HG03103 (cell line): ENCODE measurements around the gene C14orf93.

Source experiments
- ATAC-seq: cut with Tn5 transposase; IDR thresholded peaks from one replicate; pipeline ENCODE4 v1.9.1; 2021; ENCODE audit warnings: low read depth; ENCODE audit not compliant: unreplicated experiment

C14orf93 gene

GRCh38 chr14:23009939-23010726, at the start of gene C14orf93:
TSS of gene C14orf93 (minus strand) at chr14:23010143. CDS start at chr14:22999023, 11,120 bp downstream.
- ATAC-seq: no peak

DNA sequence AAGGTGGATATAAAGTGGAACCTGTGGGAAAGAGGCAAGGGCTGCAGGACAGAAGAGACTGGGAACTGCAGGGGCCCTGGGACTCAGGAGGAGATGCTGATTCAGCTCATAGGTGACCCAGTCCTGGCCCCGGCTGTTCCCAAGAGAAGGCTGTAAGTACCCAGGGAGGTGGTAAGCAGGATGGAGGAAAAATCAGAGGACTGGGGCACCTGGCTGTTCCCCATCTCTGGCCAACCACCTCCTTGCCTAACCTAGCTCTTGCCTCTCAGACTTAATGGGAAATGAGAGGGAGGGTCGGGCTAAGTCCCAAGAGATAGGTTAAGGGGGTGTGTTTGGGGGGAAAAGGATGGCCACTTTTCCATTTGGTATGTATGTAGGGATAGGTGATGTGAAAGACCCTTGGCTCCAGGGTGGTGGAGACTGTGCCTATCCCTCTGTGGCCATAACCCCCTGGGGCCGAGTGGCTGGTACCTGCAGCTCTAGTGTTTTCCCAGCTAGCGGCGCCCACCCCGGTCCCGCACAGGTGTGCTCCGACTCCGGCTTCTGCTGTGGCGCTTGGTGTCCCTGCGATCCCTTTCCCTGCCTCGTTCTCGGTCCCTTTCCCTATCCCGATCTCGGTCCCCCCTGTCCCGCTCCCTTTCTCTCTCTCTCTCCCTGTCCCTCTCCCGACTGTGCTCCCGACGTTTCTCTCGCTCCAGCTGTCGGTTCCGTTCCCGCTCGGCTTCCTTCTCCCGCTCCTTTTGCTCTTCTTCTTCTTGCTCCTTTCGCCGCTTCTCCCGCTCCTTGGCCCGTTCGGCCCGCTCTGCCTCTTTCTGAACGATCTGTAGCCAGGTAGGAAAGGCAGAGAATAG, 48.9 kb upstream of the C14orf93 start:
- ATAC-seq: no peak

GRCh38 chr14:23057757-23058653, 48.1 kb upstream of the C14orf93 start:
- ATAC-seq: no peak

DNA sequence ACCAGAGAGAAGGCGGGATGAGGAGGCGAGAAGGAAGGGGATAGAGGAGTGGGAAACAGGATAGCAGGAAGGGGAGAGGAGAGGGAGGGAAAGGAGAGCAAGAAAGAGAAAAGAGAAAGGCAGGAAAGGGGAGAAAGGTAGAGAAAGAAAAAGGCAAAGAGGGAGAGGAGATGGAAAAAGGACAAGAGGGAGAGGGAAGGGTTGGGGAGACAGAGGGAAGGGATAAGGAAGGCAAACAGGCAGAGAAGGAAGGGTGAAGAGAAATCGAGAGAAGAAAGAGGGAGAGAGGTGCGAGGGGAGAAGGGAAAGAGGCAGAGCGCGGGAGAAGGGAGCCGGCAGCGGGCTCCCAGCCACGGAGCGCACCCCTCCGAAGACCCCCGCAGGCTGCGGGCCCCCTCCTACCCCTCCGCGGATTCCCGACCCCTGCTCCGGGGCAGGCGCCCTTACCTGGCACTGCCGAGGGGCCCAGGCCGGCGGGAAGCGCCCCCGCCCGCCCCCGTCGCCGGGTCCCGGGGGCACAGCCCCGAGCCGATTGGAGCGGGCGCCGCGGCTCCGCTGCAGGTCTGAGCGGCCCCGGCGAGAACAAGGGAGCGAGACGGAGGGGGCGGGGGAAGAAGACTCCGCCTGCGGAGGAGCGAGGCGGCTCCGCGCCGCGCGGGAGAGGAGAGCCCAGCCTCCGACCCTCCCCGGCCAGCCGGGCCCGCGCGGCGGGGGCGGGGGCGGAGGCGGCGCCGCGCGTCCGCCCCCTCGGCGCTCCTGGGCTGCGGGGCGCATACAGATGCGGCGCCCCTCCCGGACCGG, 47.2 kb upstream of the C14orf93 start, which contains the start of gene CDH24:
TSS of gene CDH24 (minus strand) at position 565 of the 801 bp plus-strand sequence. CDS start 1,787 bp downstream, outside the sequence.
- ATAC-seq: peak; percentile 48

- no peak for ATAC-seq
These were observed 46.4 kb upstream of the C14orf93 start for GRCh38 chr14:23056145-23056955.

GRCh38 chr14:23055621-23056144, 45.7 kb upstream of the C14orf93 start:
- no peak for ATAC-seq

DNA sequence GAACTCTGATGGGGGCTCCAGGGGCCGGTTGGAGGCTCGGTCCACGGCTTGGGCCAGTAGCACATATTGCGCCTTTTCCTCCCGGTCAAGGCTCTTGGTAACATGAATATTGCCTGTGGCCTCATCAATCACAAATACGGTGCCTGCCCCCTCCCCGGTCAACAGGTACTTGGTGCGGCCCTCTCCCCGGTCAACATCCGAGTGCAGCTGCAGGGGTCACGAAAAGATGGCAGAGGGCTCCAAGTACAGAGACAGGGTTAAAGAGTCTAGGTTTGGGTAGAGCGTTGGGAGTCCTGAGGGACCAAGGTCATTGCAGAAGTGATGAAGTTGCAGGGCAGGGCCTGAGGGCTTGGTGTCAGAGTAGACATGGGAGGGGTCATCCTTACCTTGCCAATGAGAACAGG, 45.2 kb upstream of the C14orf93 start:
- ATAC-seq: no peak

- no peak for ATAC-seq
These were observed 44.3 kb upstream of the C14orf93 start for GRCh38 chr14:23054000-23054811.

DNA sequence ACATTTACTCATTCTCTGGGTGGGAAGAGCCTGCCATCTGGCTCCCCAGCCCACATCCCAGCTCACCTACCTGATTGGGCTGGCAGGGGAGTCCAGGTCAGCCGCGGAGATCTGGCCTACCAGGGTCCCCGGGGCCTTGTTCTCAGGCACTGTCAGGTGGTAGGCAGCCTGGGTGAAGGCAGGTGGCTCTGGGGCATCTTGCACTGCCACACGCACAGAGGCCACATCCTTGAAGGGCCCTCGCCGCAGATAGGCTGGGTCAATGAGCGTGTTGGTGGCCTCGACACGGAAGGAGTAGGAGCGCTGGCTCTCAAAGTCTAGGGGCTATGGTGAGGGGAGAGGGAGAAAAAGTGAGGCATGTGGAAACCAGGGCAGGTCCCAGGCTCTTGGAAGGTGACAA, 43.5 kb upstream of the C14orf93 start:
- no peak for ATAC-seq

- ATAC-seq: no peak
These were observed 42.7 kb upstream of the C14orf93 start for GRCh38 chr14:23052671-23053070.

DNA sequence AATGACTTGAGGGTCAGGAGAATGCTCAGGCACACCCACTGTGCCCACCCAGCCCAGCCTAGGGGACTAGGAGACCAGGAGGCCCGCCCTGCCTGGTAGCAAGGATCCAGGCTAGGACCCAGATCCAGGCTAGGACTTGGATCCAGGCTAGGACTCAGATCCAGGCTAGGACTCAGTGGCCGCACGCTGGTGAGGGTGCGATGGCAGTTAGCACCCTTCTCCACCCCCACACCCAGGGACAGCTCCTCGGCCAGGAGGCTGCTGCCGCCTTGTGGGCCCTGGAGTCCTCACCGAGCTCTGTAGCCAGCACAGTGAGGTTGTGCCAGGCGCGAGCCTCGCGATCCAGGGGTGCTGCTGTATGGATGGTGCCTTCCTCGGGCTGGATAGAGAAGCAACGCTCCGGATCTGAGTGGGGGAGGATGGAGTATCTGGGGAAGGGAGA, 42.3 kb upstream of the C14orf93 start:
- ATAC-seq: no peak

GRCh38 chr14:23051141-23052057, 41.5 kb upstream of the C14orf93 start:
- no peak for ATAC-seq

DNA sequence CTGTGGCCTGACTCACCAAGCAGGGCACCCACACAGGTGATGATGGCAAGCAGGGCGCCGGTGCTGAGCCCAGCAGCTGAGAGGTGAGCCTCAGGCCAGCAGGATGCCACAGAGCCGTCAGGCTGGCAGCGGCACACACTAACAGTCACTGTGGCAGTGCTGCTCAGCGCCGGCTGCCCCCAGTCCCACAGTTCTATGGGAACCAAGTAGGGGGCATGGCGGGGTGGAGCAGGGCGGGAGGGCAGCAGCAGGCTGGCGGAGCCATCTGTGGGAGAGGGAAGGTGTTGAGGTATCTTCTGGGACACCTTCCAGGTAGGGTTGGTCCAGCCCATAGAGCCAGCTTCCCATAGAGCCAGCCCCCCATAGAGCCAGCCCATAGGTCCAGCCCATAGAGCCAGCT, 39.1 kb upstream of the C14orf93 start:
- no peak for ATAC-seq

GRCh38 chr14:23047751-23048693, 38.1 kb upstream of the C14orf93 start:
- ATAC-seq: no peak

GRCh38 chr14:23047034-23047634, 37.2 kb upstream of the C14orf93 start:
- ATAC-seq: no peak
